ENCODE results near the gene KCNQ4. TPM values are rescaled to one million over a fixed set of nuclear protein-coding genes. Genes with fewer than 3 reads are reported as not detected.
A peak's percentile ranks its signal among the peaks of the same experiment; 100 is the strongest.

The KCNQ4 gene
- total and polyA plus RNA-seq, 2 of the 8 experiments (the other 6 are each of a cell fraction or from before 2014, with no cell fraction given): 2.2 to 3.9 TPM

DNA sequence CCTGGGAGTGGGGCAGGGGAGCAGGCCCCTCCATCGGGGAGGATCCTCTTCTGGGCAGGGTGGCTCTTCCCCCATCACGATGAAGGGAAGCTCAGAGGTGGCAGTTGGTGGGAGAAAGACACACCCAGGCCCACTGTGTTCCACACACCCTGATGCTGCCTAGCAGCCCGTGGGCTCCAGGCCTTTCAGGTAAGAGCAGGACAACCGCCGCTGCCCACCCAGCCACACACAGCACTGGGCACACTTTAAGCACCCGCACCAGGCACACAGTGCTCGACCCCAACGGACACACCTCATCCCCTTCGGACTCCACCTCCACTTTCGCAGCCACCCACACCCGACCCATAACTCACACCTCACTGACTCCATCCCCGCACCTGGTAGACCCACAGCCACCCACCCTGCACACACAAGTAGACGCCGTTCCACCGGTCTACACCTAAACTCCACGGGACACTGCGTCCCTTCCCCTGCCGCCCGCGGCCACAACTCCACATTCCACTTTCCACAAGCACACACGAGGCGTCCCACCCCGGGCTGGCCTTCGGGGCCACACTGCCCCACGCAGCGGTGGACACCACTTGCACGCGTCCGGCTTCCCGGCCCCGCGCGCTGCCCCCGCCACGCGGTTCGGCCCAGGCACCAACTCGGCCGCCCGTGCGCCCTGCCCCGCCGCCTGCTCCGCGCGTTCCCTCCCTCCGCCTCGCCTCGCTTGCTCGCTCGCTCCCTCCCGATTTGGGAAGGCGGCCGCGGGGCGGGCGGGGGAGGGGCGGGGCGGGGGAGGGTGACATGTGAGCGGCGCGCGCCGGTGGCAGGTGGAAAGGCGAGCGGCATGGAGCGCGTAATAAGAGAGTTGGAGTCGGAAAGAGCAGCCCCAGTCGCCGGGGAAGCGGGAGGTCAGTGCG, at the start of gene KCNQ4 (continued):
- no peak for TF ChIP-seq BACH1 (IDR thresholded peaks at IDR 0.05; ENCODE audit: low read length)
- no peak for TF ChIP-seq TAF7 (optimal IDR thresholded peaks at IDR 0.05; ENCODE audit: borderline replicate concordance, low read depth, low read length)
- no peak for TF ChIP-seq EP300 (IDR thresholded peaks at IDR 0.05; ENCODE audit: borderline replicate concordance in 1 of 2, low read depth in 2 of 2, low read length in 2 of 2)
- TF ChIP-seq EZH2 (IDR thresholded peaks at IDR 0.05; ENCODE audit: low read depth, low read length, severe bottlenecking): peak; percentile 45
- no peak for TF ChIP-seq CTBP2 (IDR thresholded peaks at IDR 0.05; ENCODE audit: borderline replicate concordance, insufficient read depth, insufficient read length, low read length)
- TF ChIP-seq SP2 (IDR thresholded peaks at IDR 0.05; ENCODE audit: low read length): no peak
- TF ChIP-seq, protein P1, sequence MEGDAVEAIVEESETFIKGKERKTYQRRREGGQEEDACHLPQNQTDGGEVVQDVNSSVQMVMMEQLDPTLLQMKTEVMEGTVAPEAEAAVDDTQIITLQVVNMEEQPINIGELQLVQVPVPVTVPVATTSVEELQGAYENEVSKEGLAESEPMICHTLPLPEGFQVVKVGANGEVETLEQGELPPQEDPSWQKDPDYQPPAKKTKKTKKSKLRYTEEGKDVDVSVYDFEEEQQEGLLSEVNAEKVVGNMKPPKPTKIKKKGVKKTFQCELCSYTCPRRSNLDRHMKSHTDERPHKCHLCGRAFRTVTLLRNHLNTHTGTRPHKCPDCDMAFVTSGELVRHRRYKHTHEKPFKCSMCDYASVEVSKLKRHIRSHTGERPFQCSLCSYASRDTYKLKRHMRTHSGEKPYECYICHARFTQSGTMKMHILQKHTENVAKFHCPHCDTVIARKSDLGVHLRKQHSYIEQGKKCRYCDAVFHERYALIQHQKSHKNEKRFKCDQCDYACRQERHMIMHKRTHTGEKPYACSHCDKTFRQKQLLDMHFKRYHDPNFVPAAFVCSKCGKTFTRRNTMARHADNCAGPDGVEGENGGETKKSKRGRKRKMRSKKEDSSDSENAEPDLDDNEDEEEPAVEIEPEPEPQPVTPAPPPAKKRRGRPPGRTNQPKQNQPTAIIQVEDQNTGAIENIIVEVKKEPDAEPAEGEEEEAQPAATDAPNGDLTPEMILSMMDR (IDR thresholded peaks at IDR 0.05; ENCODE audit: control extremely low read depth in 1 of 3, insufficient read depth in 1 of 3, low read depth in 1 of 3, low read length in 3 of 3): no peak
- peak; percentile 37 for TF ChIP-seq RNF2 (IDR thresholded peaks at IDR 0.05; ENCODE audit: borderline replicate concordance, low read depth, low read length, missing control alignments, poor library complexity, severe bottlenecking)
- TF ChIP-seq CBX8 (IDR thresholded peaks at IDR 0.05; ENCODE audit: borderline replicate concordance, low read depth, low read length): no peak
- TF ChIP-seq HDAC6 (IDR thresholded peaks at IDR 0.05; ENCODE audit: low read depth, low read length): no peak
- no peak for TF ChIP-seq GABPA (IDR thresholded peaks at IDR 0.05; ENCODE audit: borderline replicate concordance, insufficient read depth, low read length)
